Gastroesophageal sphincter (tissue), 4 donors: ENCODE results near the gene ARID5B. TPM values are rescaled to one million over a fixed set of nuclear protein-coding genes. Genes with fewer than 3 reads are reported as not detected.
A peak's percentile ranks its signal among the peaks of the same experiment; 100 is the strongest.

ENCODE experiments used
- ATAC-seq: fragments of 150-250 bp; one replicate; pipeline ENCODE4 v1.9.1; 2016; ENCODE audit warnings: mild to moderate bottlenecking, moderate library complexity
- H3K27ac ChIP-seq, 4 donors: fragments of 200-600 bp; sonication (generic) in 3 of 4; 1 replicate in 3 of 4; 2 replicates in 1 of 4; pipeline ENCODE4 v1.5.1; 2016 to 2019
- H3K27me3 ChIP-seq: fragments of 200-600 bp; sonication (generic); one replicate; pipeline ENCODE4 v1.5.1; 2019
- H3K36me3 ChIP-seq, 2 donors: fragments of 200-600 bp; sonication (generic); one replicate each; pipeline ENCODE4 v1.5.1; 2019; ENCODE audit warnings: control low read depth in 1 of 2
- H3K4me1 ChIP-seq, 3 donors: fragments of 200-600 bp; sonication (generic); 1 replicate in 2 of 3; 2 replicates in 1 of 3; pipeline ENCODE4 v1.5.1; 2016 to 2019; ENCODE audit warnings: control low read depth in 2 of 3
- H3K4me3 ChIP-seq, 2 donors: fragments of 200-600 bp; sonication (generic); one replicate each; pipeline ENCODE4 v1.5.1; 2019; ENCODE audit warnings: mild to moderate bottlenecking in 1 of 2, moderate library complexity in 1 of 2
- H3K9me3 ChIP-seq, 3 donors: fragments of 200-600 bp; sonication (generic); one replicate each; pipeline ENCODE4 v1.5.1; 2017 to 2019; ENCODE audit warnings: control low read depth in 2 of 3
- EP300 ChIP-seq: sonication (generic); formaldehyde crosslinking; IDR thresholded peaks from one replicate; pipeline ENCODE4 v1.6.1; 2017; ENCODE audit warnings: antibody characterized with exemption, mild to moderate bottlenecking
- POLR2A ChIP-seq, 2 donors: fragments of 450-650 bp; IDR thresholded peaks; one replicate each; pipeline ENCODE4 v1.6.1; 2017; ENCODE audit warnings: antibody characterized with exemption in 2 of 2, mild to moderate bottlenecking in 2 of 2, moderate library complexity in 1 of 2
- POLR2AphosphoS5 ChIP-seq: sonication (generic); formaldehyde crosslinking; IDR thresholded peaks from one replicate; pipeline ENCODE4 v1.6.1; 2017; ENCODE audit warnings: antibody characterized with exemption
- WGBS, 2 donors: methylation state at CpG; one replicate each; pipeline ENCODE4 v1.1.5; 2018; ENCODE audit warnings: low coverage in 1 of 2; 5-methylcytosine and 5-hydroxymethylcytosine counted together
- total RNA-seq, 4 donors: library from RNA; depleted of rRNA; stranded (reverse); fragments of >200 nt; gene quantifications; one replicate each; pipeline ENCODE4 v1.1.0, GENCODE V29; 2016
- TF ChIP-seq, protein P1 (sequence below), 4 experiments: fragments of 200-600 bp in 2 of 4; fragments of 450-650 bp in 2 of 4; sonication (generic) in 1 of 4; IDR thresholded peaks; one replicate each; pipeline ENCODE4 v1.5.1; 2017 to 2019; ENCODE audit warnings: antibody characterized with exemption in 4 of 4, mild to moderate bottlenecking in 2 of 4, moderate library complexity in 2 of 4

Gene ARID5B
- total RNA-seq, 4 donors from 2014 or later: 34.7 to 81.4 (median 62.5) TPM

- Histone ChIP-seq H3K9me3 (no peaks in the 10 kb centered on the region), H3K27ac (peak overlapping the region; percentile 30 to 80 (median 65)), H3K27me3 (no peaks in the 10 kb centered on the region), H3K4me3 (peak overlapping the region; percentile 4 to 19), H3K36me3 (no peaks in the 10 kb centered on the region), H3K4me1 (peaks cover 5 to 67% (median 14%) of the 10 kb centered on the region in 3 donors)
- 83 to 85% methylated on average over 4 to 5 of the region's 5 CpGs for WGBS, 2 donors
- peak; percentile 69 for ATAC-seq
- TF ChIP-seq, protein P1, sequence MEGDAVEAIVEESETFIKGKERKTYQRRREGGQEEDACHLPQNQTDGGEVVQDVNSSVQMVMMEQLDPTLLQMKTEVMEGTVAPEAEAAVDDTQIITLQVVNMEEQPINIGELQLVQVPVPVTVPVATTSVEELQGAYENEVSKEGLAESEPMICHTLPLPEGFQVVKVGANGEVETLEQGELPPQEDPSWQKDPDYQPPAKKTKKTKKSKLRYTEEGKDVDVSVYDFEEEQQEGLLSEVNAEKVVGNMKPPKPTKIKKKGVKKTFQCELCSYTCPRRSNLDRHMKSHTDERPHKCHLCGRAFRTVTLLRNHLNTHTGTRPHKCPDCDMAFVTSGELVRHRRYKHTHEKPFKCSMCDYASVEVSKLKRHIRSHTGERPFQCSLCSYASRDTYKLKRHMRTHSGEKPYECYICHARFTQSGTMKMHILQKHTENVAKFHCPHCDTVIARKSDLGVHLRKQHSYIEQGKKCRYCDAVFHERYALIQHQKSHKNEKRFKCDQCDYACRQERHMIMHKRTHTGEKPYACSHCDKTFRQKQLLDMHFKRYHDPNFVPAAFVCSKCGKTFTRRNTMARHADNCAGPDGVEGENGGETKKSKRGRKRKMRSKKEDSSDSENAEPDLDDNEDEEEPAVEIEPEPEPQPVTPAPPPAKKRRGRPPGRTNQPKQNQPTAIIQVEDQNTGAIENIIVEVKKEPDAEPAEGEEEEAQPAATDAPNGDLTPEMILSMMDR (IDR thresholded peaks at IDR 0.05): no peak
- no peak for TF ChIP-seq POLR2A (IDR thresholded peaks at IDR 0.05)
- no peak for TF ChIP-seq EP300
- TF ChIP-seq POLR2AphosphoS5: no peak
These were observed 41.3 kb downstream of the ARID5B start for GRCh38 chr10:61942604-61943461.

- 9 to 35% methylated on average over 1 of the region's 1 CpG for WGBS, 2 donors
- TF ChIP-seq, protein P1 (IDR thresholded peaks at IDR 0.05): peak in 1 of 4 experiments; percentile 42
- TF ChIP-seq POLR2AphosphoS5: no peak
- no peak for TF ChIP-seq EP300
- H3K36me3 ChIP-seq: no peaks in the 10 kb centered on the region
- ATAC-seq: peak; percentile 23
- H3K9me3 ChIP-seq: no peaks in the 10 kb centered on the region
- H3K27ac ChIP-seq: peak overlapping the region; percentile 30 to 80 (median 65)
- no peaks in the 10 kb centered on the region for H3K27me3 ChIP-seq
- peak overlapping the region; percentile 4 to 19 for H3K4me3 ChIP-seq
- H3K4me1 ChIP-seq: peaks cover 0 to 57% (median 14%) of the 10 kb centered on the region in 3 donors
These were observed 42.3 kb downstream of the ARID5B start for GRCh38 chr10:61943674-61944378.

DNA sequence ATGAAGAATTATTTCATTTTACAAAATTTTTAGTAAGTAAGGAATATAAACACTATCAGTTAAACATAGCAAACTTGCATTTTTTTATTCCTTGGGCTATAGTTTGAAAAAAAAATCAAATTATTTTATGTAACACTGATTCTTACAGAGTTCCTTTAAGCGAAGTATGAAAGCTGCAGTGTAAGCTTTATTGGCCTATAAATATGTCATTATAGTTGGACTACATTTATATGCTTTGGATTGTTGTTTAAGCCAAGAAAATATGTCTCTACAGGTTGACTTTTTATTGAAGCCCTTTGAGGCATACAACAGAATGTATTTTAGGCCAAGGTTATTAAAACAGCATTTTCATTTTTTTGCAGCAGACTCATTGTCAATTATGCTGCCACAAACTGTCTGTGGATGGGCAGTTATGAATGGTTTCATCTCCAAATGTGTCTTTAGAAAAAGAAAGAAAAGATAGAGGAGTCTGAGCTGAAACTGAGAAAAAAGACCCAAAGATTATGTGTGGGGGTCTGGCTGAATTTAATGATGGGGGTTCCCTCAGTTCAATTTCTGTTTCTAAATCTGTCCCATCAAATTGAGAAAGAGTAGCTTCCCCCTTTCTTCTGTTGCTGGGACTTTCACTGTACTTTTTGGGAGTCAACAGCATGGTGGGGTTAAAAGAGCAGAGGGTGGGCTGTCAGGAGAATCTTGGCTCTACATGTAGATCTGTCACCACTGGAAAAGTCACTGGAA is 43.1 kb downstream of the ARID5B start:
- Histone ChIP-seq H3K27me3 (no peaks in the 10 kb centered on the region), H3K9me3 (no peaks in the 10 kb centered on the region), H3K4me1 (peaks cover 0 to 49% (median 14%) of the 10 kb centered on the region in 3 donors), H3K36me3 (no peaks in the 10 kb centered on the region), H3K27ac (peak overlapping the region in 1 of 4 donors; percentile 63), H3K4me3 (no peak overlapping the region)
- TF ChIP-seq POLR2AphosphoS5 (no peak), POLR2A (IDR thresholded peaks at IDR 0.05) (no peak), EP300 (no peak)
- TF ChIP-seq, protein P1 (IDR thresholded peaks at IDR 0.05): no peak
- WGBS, 2 donors: 65 to 84% methylated on average over 1 of the region's 1 CpG
- no peak for ATAC-seq

- H3K4me3 ChIP-seq: no peak overlapping the region
- peaks cover 0 to 20% (median 3%) of the 10 kb centered on the region in 3 donors for H3K4me1 ChIP-seq
- no peak overlapping the region for H3K27ac ChIP-seq
- WGBS, 2 donors: 97 to 100% methylated on average over 1 to 2 of the region's 2 CpGs
- no peak for ATAC-seq
- no peaks in the 10 kb centered on the region for H3K36me3 ChIP-seq
- no peaks in the 10 kb centered on the region for H3K9me3 ChIP-seq
- TF ChIP-seq, protein P1 (IDR thresholded peaks at IDR 0.05): no peak
- TF ChIP-seq EP300 (no peak), POLR2AphosphoS5 (no peak), POLR2A (IDR thresholded peaks at IDR 0.05) (no peak)
- no peaks in the 10 kb centered on the region for H3K27me3 ChIP-seq
These were observed 48.2 kb downstream of the ARID5B start for GRCh38 chr10:61949687-61950086.
